Hepatocyte (in vitro differentiated cells): Measurements from ENCODE around the gene OXSR1.

Source experiments
- CTCF ChIP-seq: fragments of 200-600 bp; sonication (generic); IDR thresholded peaks from 2 replicates; pipeline ENCODE4 v1.5.1; 2016; ENCODE audit warnings: antibody characterized with exemption, mild to moderate bottlenecking; ENCODE audit not compliant: poor library complexity
- EZH2 ChIP-seq: fragments of 200-600 bp; sonication (generic); IDR thresholded peaks from 2 replicates; pipeline ENCODE4 v1.6.1; 2016; ENCODE audit warnings: antibody characterized with exemption, mild to moderate bottlenecking, borderline replicate concordance
- EZH2phosphoT487 ChIP-seq: fragments of 200-600 bp; sonication (generic); IDR thresholded peaks from one replicate; pipeline ENCODE4 v1.6.1; 2018; ENCODE audit warnings: antibody characterized with exemption, mild to moderate bottlenecking, low read depth, moderate library complexity; ENCODE audit not compliant: unreplicated experiment, severe bottlenecking

GRCh38 chr3:38170722-38171121 is 5.4 kb downstream of the OXSR1 start:
- TF ChIP-seq CTCF (no peak), EZH2 (no peak), EZH2phosphoT487 (no peak)
